GM08714 (cell line): ENCODE results near the gene ARHGAP31.

Experiments
- H3K4me3 ChIP-seq: fragments of 200-500 bp; sonication (Bioruptor generic); 2 replicates; pipeline ENCODE4 v1.5.1; 2014; ENCODE audit warnings: mild to moderate bottlenecking, low read length, inconsistent platforms
- ZNF274 ChIP-seq: IDR thresholded peaks from 2 replicates; pipeline ENCODE4 v1.6.1; 2012; ENCODE audit warnings: mild to moderate bottlenecking, low read depth, low read length

Gene ARHGAP31

GRCh38 chr3:119400466-119400865, 106.3 kb downstream of the ARHGAP31 start:
- no peak for TF ChIP-seq ZNF274

GRCh38 chr3:119401069-119401468, 106.9 kb downstream of the ARHGAP31 start:
- no peak for TF ChIP-seq ZNF274
- no peak overlapping the region; the same call in 1 of the 2 replicates for H3K4me3 ChIP-seq

More at GRCh38 chr3:119400466-119400865, 106.3 kb downstream of the ARHGAP31 start:
- H3K4me3 ChIP-seq, result no peak overlapping the region; the same call in 1 of the 2 replicates

GRCh38 chr3:119401503-119402440, 107.6 kb downstream of the ARHGAP31 start:
- TF ChIP-seq ZNF274, result no peak
- H3K4me3 ChIP-seq, result no peak overlapping the region; the same call in 1 of the 2 replicates

GRCh38 chr3:119402791-119403190, 108.6 kb downstream of the ARHGAP31 start:
- no peak overlapping the region for H3K4me3 ChIP-seq
- TF ChIP-seq ZNF274, result no peak

- TF ChIP-seq ZNF274, result no peak
Observed at GRCh38 chr3:119403201-119403600, 109.0 kb downstream of the ARHGAP31 start.

GRCh38 chr3:119405315-119405714, 111.1 kb downstream of the ARHGAP31 start:
- H3K4me3 ChIP-seq, result no peak overlapping the region
- no peak for TF ChIP-seq ZNF274

More at GRCh38 chr3:119403201-119403600, 109.0 kb downstream of the ARHGAP31 start:
- no peak overlapping the region for H3K4me3 ChIP-seq

- no peak overlapping the region for H3K4me3 ChIP-seq
- TF ChIP-seq ZNF274, result no peak
Observed at GRCh38 chr3:119408243-119408950, 114.2 kb downstream of the ARHGAP31 start.

- no peak for TF ChIP-seq ZNF274
- H3K4me3 ChIP-seq, result no peak overlapping the region
Observed at GRCh38 chr3:119409844-119410243, 115.7 kb downstream of the ARHGAP31 start.

GRCh38 chr3:119413603-119414280, 119.6 kb downstream of the ARHGAP31 start:
- no peak overlapping the region for H3K4me3 ChIP-seq
- TF ChIP-seq ZNF274, result no peak

- H3K4me3 ChIP-seq, result no peak overlapping the region
- no peak for TF ChIP-seq ZNF274
Observed at GRCh38 chr3:119416873-119417272, 122.7 kb downstream of the ARHGAP31 start.

- H3K4me3 ChIP-seq, result no peak overlapping the region
- TF ChIP-seq ZNF274, result no peak
Observed at GRCh38 chr3:119417771-119418512, 123.8 kb downstream of the ARHGAP31 start.

GRCh38 chr3:119418641-119419040, 124.5 kb downstream of the ARHGAP31 start:
- no peak for TF ChIP-seq ZNF274
- no peak overlapping the region for H3K4me3 ChIP-seq

GRCh38 chr3:119420196-119420595, 126.0 kb downstream of the ARHGAP31 start:
- H3K4me3 ChIP-seq, result no peak overlapping the region

GRCh38 chr3:119427669-119428068, 133.5 kb downstream of the ARHGAP31 start:
- no peak for TF ChIP-seq ZNF274
- no peak overlapping the region for H3K4me3 ChIP-seq

More at GRCh38 chr3:119420196-119420595, 126.0 kb downstream of the ARHGAP31 start:
- TF ChIP-seq ZNF274, result no peak
